Stimulated activated effector memory CD8-positive, alpha-beta T cell treated with anti-CD3 and anti-CD28 coated beads, Interleukin-12 subunit alpha, Interleukin-12 subunit beta, amount 100 ng/mL, for 72 hours (primary cell): ENCODE measurements around the gene EID3.
"Not testable (repeated sequence)": the region's sequence is repeated elsewhere in the genome, so short reads cannot be mapped to it uniquely, and the experiment has no call there.

ENCODE experiments used
- ATAC-seq: fragments of 150-1000 bp; cut with Tn5 transposase; 2 replicates; pipeline ENCODE4 v1.10.0; 2021
- DNase-seq, 2 donors: peaks; one replicate each; pipeline ENCODE4 v3.0.0; 2021 to 2022; ENCODE audit warnings: low spot score in 2 of 2
- H3K27ac Mint-ChIP-seq: one replicate; pipeline ENCODE4 v1.8.0; 2022; ENCODE audit warnings: mild to moderate bottlenecking, mixed read lengths
- H3K36me3 Mint-ChIP-seq: one replicate; pipeline ENCODE4 v1.8.0; 2022; ENCODE audit warnings: mild to moderate bottlenecking, mixed read lengths
- H3K4me1 Mint-ChIP-seq: one replicate; pipeline ENCODE4 v1.8.0; 2022; ENCODE audit warnings: mixed read lengths
- H3K4me3 Mint-ChIP-seq: one replicate; pipeline ENCODE4 v1.8.0; 2022; ENCODE audit warnings: mild to moderate bottlenecking, mixed read lengths
- H3K9me3 Mint-ChIP-seq: one replicate; pipeline ENCODE4 v1.8.0; 2022; ENCODE audit warnings: mixed read lengths

EID3 gene

DNA sequence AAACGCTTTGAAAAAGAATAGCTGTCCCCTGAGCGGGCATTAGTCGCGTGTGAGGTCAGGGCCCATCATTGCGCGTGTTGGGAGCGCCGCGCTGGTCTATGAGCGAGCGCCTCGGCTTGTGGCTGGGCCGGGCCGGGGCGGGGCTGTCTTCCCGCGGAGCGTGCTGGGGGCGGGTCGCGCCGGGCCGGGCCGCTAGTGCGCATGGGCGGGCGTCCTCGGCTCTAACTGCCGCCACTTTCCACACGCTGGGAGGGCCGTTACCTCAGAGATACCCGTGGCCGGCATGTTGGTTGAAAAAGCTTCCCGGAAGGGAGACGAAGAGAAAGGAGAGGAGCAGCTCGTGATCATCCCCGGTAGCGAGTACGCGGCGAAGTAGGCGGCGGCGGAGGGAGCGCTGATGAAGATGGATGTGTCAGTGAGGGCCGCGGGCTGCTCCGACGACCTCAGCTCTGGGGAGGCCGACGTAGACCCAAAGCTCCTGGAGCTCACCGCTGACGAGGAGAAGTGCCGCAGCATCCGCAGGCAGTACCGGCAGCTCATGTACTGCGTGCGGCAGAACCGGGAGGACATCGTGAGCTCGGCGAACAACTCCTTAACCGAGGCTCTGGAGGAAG is at the start of gene EID3:
Gene EID3 (plus strand): TSS at position 202 of the 614 bp plus-strand sequence. CDS start 196 bp downstream, at position 398.
- DNase-seq = peak; percentile 86 to 94
- H3K4me1 Mint-ChIP-seq = peaks cover 52% of the 10 kb centered on the region
- ATAC-seq = peak; percentile 99
- H3K4me3 Mint-ChIP-seq = peak within 1 kb of the TSS; percentile 87
- H3K36me3 Mint-ChIP-seq = peaks cover 78% of the 10 kb centered on the region
- peak within 1 kb of the TSS; percentile 94 for H3K27ac Mint-ChIP-seq
- H3K9me3 Mint-ChIP-seq = no peaks in the 10 kb centered on the region

DNA sequence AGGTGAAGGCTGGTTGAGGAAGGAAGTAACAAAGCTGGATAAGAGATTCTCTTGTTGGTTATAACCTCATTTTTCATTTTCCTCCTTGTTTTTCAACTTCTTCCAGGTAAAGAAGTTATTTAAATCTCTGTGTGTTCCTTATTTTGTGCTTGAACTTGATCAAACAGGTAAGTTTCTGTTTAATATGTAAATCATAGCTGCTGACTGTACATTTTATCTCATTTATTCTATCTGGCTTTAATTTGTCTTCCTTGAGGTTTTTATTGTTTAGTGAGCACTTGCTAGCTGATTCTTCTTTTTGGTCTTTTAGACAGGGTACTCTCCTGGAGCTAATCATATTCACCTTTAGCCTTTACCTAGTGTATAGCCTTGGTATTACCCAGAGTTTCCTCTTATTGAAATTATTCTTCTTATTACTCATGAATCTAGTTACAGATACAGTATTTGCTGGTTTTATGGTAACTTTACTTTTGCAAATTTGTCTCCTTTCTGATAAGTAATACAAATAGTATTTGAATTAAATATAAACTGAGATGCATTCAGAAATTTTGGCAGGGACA is 45.5 kb upstream of the EID3 start:
- H3K9me3 Mint-ChIP-seq = no peaks in the 10 kb centered on the region
- H3K4me3 Mint-ChIP-seq = no peak overlapping the region
- H3K36me3 Mint-ChIP-seq = no peaks in the 10 kb centered on the region
- H3K4me1 Mint-ChIP-seq = no peaks in the 10 kb centered on the region
- H3K27ac Mint-ChIP-seq = no peak overlapping the region
- ATAC-seq (no peak), DNase-seq (no peak)

DNA sequence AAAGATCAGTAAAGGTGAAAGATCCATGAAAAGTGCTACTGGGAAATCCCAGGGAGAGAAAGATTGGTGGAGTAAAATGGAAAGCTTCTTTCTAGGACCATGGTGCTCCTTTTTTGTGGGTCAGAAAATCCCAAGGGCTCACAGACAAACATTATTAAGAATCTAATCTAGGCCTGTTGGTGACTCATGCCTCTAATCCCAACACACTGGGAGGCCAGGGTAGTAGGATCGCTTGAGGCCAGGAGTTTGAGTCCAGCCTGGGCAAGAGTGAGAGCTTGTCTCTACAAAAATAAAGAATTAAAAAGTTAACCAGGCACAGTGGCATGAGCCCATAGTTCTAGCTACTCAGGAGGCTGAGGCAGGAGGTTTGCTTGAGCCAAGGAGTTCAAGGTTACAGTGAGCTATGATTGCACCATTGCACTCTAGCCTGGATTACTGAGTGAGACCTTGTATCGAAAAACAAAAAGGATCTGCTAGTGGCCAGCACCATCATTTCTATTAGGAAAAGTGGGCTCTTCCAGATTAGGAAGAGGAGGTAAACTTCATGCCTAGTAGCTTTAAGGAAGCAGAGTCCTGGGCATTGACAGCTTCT is 45.0 kb upstream of the EID3 start:
- Mint-ChIP-seq H3K27ac (no peak overlapping the region), H3K4me1 (no peaks in the 10 kb centered on the region), H3K9me3 (no peaks in the 10 kb centered on the region), H3K36me3 (no peaks in the 10 kb centered on the region), H3K4me3 (no peak overlapping the region)
- ATAC-seq (no peak), DNase-seq (no peak)

DNA sequence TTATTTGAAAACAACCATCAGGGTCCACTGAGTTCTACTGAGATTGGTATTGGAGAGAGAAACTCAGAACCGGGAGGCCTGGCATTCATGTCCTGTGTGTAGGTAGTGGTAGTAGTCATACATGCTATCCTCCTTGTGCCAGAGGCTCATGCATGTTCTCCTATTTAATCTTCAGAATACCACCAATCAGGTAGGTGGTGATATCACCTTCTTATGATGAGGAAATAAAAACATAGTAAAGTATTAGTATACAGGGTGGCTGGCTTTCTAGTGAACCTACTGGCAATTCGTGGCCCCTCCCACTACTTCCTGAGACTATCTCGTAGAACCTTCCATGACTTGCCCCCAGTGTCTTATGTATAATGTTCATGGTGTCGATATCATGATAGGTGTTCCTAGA is 40.5 kb upstream of the EID3 start:
- Mint-ChIP-seq H3K27ac (no peak overlapping the region), H3K36me3 (no peaks in the 10 kb centered on the region), H3K4me3 (no peak overlapping the region), H3K9me3 (no peaks in the 10 kb centered on the region), H3K4me1 (no peaks in the 10 kb centered on the region)
- DNase-seq = no peak
- no peak for ATAC-seq

DNA sequence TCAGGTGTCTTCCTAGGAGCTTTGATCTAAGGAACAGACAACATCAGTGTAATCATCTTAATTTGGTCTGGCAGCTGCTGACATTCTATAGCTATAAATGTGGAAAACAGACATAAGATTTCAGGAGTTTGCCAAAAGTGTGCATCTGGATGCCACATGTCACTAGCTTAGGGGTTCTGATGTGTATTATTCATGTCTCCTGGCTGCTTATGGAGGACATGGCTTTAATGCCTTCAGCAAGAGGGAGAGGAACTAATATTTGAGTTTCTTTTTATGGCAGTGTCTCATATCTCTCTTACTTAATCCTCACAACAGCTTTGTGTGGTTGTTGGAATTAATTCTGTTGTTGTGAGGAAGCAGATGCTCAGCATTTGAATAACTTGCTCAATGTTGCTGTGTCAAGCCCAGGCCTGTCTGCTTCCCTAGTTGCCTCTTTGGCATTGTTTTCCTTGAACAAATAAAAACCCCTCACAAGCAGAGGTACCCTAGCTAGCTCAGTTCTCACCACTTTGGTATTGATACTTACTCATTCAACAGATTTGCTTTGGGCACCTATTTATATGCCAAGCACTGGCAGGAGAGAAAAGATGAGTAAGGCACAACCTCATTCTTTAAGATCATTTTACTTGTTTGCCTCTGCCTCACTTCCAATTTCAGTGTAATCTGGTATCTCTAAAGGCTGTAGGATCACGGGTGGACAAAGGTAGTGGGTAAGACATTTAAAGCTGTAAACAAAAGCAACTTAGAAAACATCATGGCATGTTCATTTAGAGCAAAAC is 39.8 kb upstream of the EID3 start:
- no peaks in the 10 kb centered on the region for H3K36me3 Mint-ChIP-seq
- H3K4me3 Mint-ChIP-seq = no peak overlapping the region
- no peak for ATAC-seq
- no peak for DNase-seq
- peak overlapping the region; percentile 49 for H3K27ac Mint-ChIP-seq
- no peaks in the 10 kb centered on the region for H3K9me3 Mint-ChIP-seq
- no peaks in the 10 kb centered on the region for H3K4me1 Mint-ChIP-seq

DNA sequence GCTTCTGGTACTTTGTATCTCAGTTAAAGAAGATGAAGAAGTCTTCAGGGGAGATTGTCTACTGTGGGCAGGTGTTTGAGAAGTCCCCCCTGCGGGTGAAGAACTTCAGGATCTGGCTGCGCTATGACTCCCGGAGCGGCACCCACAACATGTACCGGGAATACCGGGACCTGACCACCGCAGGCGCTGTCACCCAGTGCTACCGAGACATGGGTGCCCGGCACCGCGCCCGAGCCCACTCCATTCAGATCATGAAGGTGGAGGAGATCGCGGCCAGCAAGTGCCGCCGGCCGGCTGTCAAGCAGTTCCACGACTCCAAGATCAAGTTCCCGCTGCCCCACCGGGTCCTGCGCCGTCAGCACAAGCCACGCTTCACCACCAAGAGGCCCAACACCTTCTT is 38.1 kb upstream of the EID3 start:
- H3K9me3 Mint-ChIP-seq, H3K27ac Mint-ChIP-seq, H3K4me3 Mint-ChIP-seq, H3K4me1 Mint-ChIP-seq, H3K36me3 Mint-ChIP-seq, ATAC-seq, DNase-seq: not testable (repeated sequence)

DNA sequence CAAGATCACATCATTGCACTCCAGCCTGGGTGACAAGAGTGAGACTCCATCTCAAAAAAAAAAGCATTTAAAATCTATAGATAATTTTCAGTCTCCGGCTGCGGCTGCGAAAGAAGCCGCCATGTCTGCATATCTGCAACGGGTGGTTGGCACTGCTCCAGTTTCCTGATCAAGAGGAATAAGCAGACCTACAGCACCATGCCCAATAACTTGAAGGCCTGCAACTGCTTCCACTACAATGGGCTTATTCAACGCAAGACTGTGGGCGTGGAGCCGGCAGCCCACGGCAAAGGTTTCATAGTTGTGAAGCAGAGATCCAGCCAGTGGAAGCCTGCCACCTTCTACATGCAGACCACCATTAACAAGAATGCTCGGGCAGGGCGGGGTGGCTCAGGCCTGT is 30.6 kb upstream of the EID3 start:
- peaks cover 9% of the 10 kb centered on the region for H3K4me1 Mint-ChIP-seq
- no peak overlapping the region for H3K4me3 Mint-ChIP-seq
- no peak for ATAC-seq
- H3K36me3 Mint-ChIP-seq = no peaks in the 10 kb centered on the region
- H3K27ac Mint-ChIP-seq = no peak overlapping the region
- H3K9me3 Mint-ChIP-seq = no peaks in the 10 kb centered on the region
- DNase-seq = no peak

DNA sequence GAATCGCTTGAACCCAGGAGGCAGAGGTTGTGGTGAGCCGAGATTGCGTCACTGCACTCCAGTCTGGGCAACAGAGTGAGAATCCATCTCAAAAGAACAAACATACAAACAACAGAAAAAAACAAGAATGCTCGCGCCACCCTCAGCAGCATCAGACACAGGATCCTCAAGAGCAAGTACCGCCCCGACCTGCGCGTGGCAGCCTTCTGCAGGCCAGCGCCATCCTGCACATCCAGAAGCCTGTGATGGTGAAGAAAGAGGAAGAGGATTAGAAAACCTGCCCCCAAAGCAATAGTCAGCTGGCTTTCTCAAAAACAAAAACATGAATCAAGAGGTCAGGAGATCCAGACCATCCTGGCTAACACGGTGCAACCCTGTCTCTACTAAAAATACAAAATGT is 30.0 kb upstream of the EID3 start:
- no peak overlapping the region for H3K27ac Mint-ChIP-seq
- ATAC-seq = no peak

DNA sequence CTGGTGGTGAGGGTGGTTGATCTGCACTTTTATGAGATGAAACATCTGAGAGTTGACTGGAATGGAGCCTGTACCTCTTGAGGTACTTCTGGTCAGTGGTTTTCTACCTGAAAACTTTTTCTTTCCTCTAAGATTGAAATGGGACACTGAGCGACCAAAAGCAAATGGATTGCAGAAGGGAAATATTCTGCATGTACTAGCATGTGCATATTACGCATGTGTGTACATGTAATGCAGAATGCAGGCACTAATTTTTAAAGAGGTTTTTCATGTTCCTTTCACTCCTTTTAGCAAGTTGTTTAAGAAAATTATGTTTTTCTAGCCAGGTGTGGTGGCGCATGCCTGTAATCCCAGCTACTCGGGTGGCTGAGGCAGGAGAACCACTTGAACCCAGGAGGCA is 28.7 kb upstream of the EID3 start:
- ATAC-seq = no peak
- H3K9me3 Mint-ChIP-seq = no peaks in the 10 kb centered on the region
- no peak overlapping the region for H3K27ac Mint-ChIP-seq
- no peak for DNase-seq
- peaks cover 9% of the 10 kb centered on the region for H3K4me1 Mint-ChIP-seq
- H3K36me3 Mint-ChIP-seq = no peaks in the 10 kb centered on the region
- H3K4me3 Mint-ChIP-seq = no peak overlapping the region

More for the DNA sequence above, 30.0 kb upstream of the EID3 start:
- Mint-ChIP-seq H3K4me3 (no peak overlapping the region), H3K4me1 (peaks cover 9% of the 10 kb centered on the region), H3K36me3 (no peaks in the 10 kb centered on the region), H3K9me3 (no peaks in the 10 kb centered on the region)
- no peak for DNase-seq

DNA sequence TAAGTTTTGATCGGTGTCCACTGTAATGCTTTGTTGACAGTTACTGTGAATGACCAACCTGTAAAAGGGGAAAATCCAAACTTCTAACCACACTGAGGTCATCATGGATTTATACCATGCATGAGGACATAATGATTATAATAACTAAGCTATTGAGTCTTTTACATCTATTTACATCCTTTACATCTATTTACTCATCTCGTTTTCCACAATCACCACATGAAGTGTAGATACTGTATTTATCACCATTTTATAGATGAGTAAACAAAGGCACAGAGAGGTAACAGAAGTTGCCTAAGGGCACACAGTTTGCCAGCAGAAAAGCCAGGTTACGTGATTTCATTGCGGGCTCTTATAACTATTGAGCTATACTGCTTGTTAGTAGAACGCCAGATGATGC is 27.9 kb upstream of the EID3 start:
- peak; percentile 50 for ATAC-seq
- H3K4me3 Mint-ChIP-seq = peak overlapping the region; percentile 7
- DNase-seq = no peak
- no peaks in the 10 kb centered on the region for H3K36me3 Mint-ChIP-seq
- peaks cover 13% of the 10 kb centered on the region for H3K4me1 Mint-ChIP-seq
- H3K27ac Mint-ChIP-seq = peak overlapping the region; percentile 16
- no peaks in the 10 kb centered on the region for H3K9me3 Mint-ChIP-seq

DNA sequence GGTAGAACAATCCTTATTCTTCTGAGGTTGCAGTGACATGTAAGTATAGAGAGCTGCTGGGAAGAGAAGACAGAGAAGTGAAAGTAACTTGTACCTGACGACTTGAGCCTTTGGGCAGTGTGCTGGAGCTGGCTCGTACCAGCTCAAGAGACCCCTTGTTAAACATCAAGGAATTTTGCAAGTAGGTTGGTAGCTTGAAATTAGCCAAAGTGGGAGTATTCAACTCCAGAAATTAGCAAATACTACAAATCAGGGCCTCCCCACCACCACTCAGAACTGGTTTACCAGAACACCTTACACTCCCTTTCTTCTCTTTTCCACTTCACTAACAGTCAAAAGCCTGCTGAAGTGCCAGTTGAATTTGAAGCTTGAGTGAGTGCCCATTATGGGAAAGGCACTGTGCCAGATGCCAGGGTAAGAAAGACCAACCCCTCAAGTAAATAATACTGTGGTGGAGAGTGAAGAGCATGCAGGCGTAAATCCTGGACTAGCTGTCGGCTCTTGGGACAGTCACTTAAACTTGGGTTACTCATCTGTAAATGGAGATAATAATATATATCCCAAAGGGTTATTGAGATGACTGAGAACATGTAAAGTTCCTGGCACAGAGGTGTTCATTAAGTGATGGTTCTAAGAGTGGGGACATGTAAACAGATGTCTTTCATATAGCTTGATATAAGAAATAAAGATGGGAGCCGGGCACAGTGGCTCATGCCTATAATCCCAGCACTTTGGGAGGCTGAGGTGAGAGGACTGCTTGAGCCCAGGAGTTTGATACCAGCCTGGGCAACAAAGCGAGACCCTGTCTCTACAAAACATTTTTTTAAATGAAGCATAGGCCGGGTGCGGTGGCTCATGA is 27.0 kb upstream of the EID3 start:
- H3K4me1 Mint-ChIP-seq = peaks cover 13% of the 10 kb centered on the region
- peak; percentile 42 for ATAC-seq
- DNase-seq = no peak
- no peaks in the 10 kb centered on the region for H3K9me3 Mint-ChIP-seq
- H3K4me3 Mint-ChIP-seq = peak overlapping the region; percentile 7
- no peaks in the 10 kb centered on the region for H3K36me3 Mint-ChIP-seq
- peak overlapping the region; percentile 16 for H3K27ac Mint-ChIP-seq

DNA sequence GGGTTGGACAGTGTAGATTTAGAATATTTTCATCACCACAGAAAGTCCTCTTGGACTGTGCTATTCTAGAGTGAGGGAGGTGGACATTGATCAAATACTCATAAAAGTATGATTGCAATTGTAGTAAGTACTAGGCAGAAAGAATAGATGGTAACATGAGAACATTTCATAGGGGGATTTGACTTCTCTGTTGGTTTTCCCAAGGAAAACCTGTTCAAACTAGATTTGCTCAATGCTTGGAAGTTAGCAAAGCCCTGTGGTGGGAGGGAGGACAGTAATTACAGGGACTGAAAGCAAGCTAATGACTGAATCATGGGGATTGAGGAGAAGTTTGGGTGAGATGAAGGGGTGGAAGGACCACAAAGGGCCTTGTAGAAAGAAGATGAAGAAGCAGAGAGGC is 24.4 kb upstream of the EID3 start:
- H3K4me1 Mint-ChIP-seq = peaks cover 13% of the 10 kb centered on the region
- no peak overlapping the region for H3K27ac Mint-ChIP-seq
- no peak overlapping the region for H3K4me3 Mint-ChIP-seq
- DNase-seq = no peak
- no peaks in the 10 kb centered on the region for H3K9me3 Mint-ChIP-seq
- no peak for ATAC-seq
- no peaks in the 10 kb centered on the region for H3K36me3 Mint-ChIP-seq

DNA sequence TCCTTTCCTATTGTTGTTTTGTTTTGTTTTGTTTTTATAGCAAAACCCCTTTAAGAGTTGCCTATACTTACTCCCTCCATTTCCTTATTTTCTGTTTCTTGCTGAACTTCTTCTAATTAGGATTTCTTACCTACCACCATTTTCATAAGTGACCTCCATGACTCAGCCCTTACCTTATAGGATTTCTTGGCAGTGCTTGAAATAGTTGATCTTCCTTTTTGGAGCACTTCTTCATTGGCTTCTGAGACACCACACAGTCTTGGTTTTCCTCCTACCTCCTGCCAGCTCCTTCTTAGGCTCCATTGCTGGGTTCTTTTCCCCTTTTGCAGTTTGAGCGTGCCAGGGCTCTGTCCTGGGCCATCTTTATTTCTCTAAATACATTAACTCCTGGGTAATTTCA is 23.4 kb upstream of the EID3 start:
- Mint-ChIP-seq H3K27ac (no peak overlapping the region), H3K9me3 (no peaks in the 10 kb centered on the region), H3K4me3 (no peak overlapping the region), H3K4me1 (peaks cover 13% of the 10 kb centered on the region), H3K36me3 (no peaks in the 10 kb centered on the region)
- ATAC-seq (no peak), DNase-seq (no peak)

DNA sequence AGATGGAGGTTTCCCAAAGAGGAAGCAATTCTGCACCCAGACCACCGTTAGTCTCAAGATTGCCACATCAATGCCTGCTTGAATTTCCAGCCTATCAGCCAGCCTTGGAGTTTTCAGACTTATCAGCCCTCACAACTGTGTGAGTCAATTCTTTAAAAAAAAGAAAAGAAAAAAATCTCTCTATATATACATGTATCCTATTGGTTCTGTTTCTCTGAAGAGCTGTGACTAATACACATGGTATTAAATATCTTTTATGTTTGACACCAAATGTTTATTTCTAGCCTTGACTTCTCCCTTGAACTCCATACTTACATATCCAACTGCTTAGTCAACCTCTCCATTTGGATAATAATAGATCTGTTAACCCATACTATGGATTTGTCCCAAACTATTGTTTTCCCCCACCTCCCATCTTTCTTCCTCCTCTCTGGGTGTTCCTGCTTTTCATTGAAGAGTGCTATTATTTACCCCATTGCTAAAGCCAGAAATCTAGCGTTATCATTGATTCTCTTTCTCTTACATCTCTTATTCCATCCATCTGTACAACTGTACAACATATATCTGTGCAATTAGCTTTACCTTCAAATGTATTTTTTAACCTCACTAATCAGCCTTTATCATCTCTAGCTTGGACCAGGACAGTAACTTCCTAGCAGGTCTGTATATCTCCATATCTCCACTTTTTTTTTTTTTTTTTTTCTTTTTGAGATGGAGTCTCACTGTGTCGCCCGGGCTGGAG is 22.7 kb upstream of the EID3 start:
- DNase-seq (no peak), ATAC-seq (no peak)
- Mint-ChIP-seq H3K4me3 (no peak overlapping the region), H3K9me3 (no peaks in the 10 kb centered on the region), H3K4me1 (peaks cover 15% of the 10 kb centered on the region), H3K36me3 (no peaks in the 10 kb centered on the region), H3K27ac (no peak overlapping the region)
